HG03342 (cell line): Measurements from ENCODE around the gene SPATA31D3.
"Not testable (repeated sequence)": the region's sequence is repeated elsewhere in the genome, so short reads cannot be mapped to it uniquely, and the experiment has no call there.

Source experiments
- ATAC-seq: cut with Tn5 transposase; IDR thresholded peaks from one replicate; pipeline ENCODE4 v1.9.1; 2021; ENCODE audit warnings: mild to moderate bottlenecking, moderate library complexity; ENCODE audit not compliant: unreplicated experiment

SPATA31D3 gene

DNA sequence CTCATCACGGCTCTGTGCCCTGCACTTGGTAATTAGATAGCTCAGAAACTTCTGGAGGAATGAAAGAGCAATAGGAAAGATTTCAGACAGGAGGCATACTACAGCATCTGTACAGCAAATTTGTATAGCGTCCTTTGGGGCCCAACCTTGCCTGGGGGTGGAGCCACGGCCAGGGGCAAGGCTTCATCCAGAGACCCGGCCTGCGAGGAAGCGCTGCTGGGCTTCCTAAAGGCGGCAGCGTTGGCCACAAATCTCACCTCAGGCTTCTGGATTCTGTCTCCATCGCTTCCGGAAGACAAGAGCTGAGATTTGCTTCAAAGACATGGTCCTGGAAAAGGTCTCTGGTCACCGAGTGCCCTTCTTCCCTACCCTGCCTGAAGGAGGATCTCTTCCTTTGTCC lies 33.1 kb downstream of the SPATA31D3 start:
- ATAC-seq = no peak

GRCh38 chr9:81979196-81979595 lies 35.9 kb downstream of the SPATA31D3 start:
- peak; percentile 64 for ATAC-seq

GRCh38 chr9:81980568-81980967 lies 37.3 kb downstream of the SPATA31D3 start:
- ATAC-seq = no peak

GRCh38 chr9:81981883-81982282 lies 38.6 kb downstream of the SPATA31D3 start:
- ATAC-seq = no peak

DNA sequence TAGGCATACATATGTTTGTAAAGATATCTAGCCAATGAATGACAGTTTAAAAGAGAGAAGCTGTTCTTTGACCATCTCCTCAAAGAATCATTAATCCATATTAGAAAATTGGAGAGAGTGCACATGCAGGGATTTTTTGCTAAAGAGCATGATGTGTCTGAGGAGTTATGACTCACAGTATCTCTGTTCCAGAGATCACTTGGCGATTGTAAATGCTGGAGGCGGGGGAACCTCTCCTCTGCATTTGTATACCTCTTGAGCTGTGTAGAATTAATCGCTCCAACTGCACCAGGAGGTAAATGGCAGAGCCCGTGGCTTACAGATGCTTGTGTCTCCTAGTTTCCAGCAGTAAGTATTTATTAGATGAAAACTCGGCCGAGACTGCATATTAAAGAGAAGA lies 41.6 kb downstream of the SPATA31D3 start:
- ATAC-seq = no peak

GRCh38 chr9:81986051-81986450 lies 42.8 kb downstream of the SPATA31D3 start:
- no peak for ATAC-seq

- not testable (repeated sequence) for ATAC-seq
These were observed 45.2 kb downstream of the SPATA31D3 start, which contains the start of gene SPATA31D1 for GRCh38 chr9:81988472-81988871. Gene SPATA31D1 (plus strand): TSS chr9:81988772. CDS start chr9:81988819, 47 bp downstream.

- ATAC-seq = no peak
These were observed 46.4 kb downstream of the SPATA31D3 start for GRCh38 chr9:81989700-81990099.

GRCh38 chr9:81993656-81994055 lies 50.4 kb downstream of the SPATA31D3 start:
- no peak for ATAC-seq
